NCI-H146 (cell line): Measurements from ENCODE around the gene UQCC5.

ENCODE experiments used
- DNase-seq: peaks from one replicate; lab custom pipeline; 2025; lab: John Stamatoyannopoulos, UW

Gene UQCC5

GRCh38 chr3:52504977-52505376, 31.4 kb upstream of the UQCC5 start:
- no peak for DNase-seq

GRCh38 chr3:52506266-52506966, 30.0 kb upstream of the UQCC5 start:
- no peak for DNase-seq

DNA sequence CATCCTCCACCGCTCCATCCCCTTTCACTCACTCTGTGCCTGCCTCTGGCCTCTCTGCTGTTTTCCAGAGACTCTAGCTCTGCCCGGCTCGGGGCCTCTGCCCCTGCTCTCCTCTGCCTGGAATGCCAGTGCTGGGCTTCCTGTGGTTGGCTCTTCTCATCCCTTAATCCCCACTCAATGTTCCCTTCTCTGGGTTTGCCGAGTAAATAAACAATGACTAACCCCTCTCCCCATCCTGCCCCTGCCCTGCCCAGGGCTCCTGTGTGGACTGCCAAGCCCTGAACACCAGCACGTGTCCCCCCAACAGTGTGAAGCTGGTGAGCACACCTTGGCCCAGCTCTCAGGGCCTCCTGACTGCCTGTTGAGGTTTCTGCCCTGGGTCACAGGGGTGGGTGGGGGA, 29.0 kb upstream of the UQCC5 start:
- DNase-seq = no peak

GRCh38 chr3:52509753-52510328, 26.6 kb upstream of the UQCC5 start:
- no peak for DNase-seq

- no peak for DNase-seq
These were observed 24.9 kb upstream of the UQCC5 start for GRCh38 chr3:52511509-52511908.

- no peak for DNase-seq
These were observed 24.3 kb upstream of the UQCC5 start for GRCh38 chr3:52512105-52512504.

DNA sequence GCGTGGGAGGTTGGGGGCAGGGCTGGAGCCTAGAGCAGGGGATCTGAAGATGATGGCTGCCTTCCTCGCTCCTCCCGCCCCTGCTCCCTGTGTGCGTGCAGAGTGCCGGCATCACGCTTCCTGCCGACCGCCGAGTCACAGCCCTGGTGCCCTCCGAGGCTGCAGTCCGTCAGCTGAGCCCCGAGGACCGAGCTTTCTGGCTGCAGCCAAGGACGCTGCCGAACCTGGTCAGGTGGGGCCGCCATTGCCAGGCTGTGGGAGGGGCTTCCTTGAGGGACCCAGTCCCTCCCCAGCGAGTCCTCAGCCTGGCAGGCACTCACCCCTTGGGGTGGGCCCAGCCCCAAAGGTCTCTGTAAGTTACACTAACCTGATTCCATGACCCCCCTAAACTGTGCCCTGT, 23.7 kb upstream of the UQCC5 start:
- no peak for DNase-seq

DNA sequence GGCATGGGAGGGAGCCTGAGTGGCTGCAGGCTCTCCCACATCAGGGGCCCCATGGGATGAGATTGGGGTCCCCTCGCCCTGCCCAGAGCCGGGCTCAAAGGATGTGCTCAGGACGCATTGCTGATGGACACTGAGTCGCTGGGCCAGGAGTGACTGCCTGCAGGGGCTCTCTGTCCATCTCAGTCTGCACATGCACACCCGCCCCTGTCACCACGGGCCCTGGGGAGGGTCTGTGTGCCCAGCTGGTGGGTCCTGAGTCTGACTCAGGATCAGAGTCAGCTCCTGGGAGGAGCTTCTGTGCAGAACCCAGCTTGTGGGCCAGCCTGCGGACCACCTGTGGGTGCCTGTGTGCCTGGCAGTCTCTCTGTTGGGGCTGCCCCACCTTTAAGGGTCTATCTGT, 23.1 kb upstream of the UQCC5 start:
- DNase-seq = no peak

- no peak for DNase-seq
These were observed 21.8 kb upstream of the UQCC5 start for GRCh38 chr3:52514576-52514975.

GRCh38 chr3:52515192-52515591, 21.2 kb upstream of the UQCC5 start:
- DNase-seq = no peak

- no peak for DNase-seq
These were observed 19.8 kb upstream of the UQCC5 start for GRCh38 chr3:52516509-52517195.

DNA sequence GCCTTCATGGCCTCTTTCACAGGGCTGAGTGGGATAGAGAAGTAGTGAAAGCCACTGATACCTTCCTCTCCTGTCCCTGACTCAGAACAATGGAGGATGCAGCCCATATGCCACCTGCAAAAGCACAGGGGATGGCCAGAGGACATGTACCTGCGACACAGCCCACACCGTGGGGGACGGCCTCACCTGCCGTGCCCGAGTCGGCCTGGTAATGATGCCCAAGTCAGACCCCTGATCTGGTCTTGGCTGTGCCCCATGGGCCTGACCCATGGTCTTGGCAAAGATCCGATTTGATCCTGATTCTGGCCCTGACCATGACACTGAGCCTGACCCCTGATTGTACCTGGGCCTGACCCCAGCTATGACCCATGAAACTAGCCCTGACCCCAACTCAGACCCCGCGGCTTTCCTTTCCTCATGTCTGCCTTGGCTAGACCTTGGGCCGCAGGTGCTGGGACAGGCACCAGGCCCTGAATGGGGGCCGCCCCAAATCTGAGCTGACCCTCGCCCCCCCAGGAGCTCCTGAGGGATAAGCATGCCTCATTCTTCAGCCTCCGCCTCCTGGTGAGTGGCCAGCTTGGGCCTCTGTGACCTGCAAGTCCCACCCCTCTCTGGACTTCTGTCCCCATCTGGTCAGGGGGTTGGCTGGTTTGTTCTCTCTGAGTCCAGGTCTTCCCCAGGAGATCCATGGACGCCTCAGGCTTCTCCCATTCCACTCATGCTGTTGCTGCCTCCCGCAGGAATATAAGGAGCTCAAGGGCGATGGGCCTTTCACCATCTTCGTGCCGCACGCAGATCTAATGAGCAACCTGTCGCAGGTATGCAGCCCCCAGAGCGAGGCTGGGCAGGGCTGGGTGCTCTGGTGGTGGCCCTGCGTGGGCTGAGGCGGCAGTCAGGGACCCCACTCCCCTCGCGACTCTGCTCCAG, 18.3 kb upstream of the UQCC5 start:
- DNase-seq = no peak

GRCh38 chr3:52518723-52519444, 17.5 kb upstream of the UQCC5 start:
- no peak for DNase-seq

DNA sequence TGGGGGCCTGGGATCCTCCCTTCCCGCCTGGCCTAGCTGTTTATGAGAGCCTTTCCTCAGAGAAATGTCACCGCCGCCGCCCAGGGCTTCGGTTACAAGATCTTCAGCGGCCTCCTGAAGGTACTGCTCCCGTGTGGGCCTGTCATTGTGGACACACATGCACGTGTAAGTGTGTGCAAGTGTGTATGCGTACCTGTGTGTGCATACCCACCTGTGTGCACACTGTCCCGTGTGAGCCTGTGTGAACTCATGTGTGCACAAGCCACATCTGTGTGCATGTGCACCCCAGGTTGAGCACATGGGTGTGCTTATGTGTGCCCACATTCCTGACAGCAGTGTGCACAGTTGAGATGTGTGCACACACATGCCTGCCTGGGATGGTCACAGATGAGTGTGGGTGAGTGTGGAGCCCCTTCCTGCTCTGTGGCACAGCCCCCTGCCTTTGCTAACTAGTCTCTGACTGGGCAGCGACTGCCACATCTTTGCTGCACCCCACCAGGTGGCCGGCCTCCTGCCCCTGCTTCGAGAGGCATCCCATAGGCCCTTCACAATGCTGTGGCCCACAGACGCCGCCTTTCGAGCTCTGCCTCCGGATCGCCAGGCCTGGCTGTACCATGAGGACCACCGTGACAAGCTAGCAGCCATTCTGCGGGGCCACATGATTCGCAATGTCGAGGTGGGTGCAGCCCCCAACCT, 16.8 kb upstream of the UQCC5 start:
- no peak for DNase-seq

DNA sequence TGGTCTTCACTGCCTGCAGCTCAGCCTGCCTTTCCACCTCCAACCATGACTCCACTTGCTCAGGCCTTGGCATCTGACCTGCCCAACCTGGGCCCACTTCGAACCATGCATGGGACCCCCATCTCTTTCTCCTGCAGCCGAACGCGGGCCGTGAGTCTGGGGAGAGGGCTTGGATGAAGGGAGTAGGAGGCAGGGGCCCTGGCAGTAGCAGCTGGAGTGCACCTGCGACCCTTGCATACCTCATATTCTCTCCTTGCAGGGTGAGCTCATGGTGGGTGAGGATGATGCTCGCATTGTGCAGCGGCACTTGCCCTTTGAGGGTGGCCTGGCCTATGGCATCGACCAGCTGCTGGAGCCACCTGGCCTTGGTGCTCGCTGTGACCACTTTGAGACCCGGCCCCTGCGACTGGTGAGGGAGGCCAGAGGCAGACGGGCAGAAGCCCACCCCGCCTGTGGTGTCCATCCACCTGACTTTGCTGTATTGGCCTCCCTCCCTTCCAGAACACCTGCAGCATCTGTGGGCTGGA, 16.2 kb upstream of the UQCC5 start:
- no peak for DNase-seq

- DNase-seq = no peak
These were observed 15.5 kb upstream of the UQCC5 start for GRCh38 chr3:52520716-52521487.

DNA sequence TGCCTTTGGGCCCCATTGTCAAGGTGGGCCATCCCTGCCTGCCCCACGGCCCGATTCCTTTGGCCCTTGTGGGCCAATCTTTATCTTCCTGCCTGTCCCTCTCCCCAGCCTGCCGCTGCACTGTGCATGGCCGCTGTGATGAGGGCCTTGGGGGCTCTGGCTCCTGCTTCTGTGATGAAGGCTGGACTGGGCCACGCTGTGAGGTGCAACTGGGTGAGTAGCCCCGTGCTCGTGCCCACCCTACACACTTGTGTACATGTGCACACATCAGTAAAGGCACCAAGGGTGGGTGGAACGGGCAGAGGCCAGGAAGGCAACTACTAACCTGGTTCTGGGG, 14.9 kb upstream of the UQCC5 start:
- no peak for DNase-seq

DNA sequence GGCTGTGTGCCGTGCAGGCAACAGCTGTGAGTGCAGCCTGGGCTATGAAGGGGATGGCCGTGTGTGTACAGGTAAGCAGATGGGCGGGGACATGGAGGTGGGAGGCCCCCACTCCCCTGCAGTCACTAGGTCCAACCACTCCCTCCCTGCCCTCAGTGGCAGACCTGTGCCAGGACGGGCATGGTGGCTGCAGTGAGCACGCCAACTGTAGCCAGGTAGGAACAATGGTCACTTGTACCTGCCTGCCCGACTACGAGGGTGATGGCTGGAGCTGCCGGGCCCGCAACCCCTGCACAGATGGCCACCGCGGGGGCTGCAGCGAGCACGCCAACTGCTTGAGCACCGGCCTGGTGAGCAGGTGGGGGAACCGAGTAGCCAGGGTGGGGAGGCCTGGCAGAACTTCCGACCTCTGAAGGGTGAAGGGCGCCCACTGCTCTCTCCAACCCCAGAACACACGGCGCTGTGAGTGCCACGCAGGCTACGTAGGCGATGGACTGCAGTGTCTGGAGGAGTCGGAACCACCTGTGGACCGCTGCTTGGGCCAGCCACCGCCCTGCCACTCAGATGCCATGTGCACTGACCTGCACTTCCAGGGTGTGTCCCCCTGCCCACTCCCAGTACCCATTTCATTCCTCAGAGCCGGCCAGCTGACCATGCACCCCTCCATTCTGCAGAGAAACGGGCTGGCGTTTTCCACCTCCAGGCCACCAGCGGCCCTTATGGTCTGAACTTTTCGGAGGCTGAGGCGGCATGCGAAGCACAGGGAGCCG, 14.3 kb upstream of the UQCC5 start:
- DNase-seq = no peak

DNA sequence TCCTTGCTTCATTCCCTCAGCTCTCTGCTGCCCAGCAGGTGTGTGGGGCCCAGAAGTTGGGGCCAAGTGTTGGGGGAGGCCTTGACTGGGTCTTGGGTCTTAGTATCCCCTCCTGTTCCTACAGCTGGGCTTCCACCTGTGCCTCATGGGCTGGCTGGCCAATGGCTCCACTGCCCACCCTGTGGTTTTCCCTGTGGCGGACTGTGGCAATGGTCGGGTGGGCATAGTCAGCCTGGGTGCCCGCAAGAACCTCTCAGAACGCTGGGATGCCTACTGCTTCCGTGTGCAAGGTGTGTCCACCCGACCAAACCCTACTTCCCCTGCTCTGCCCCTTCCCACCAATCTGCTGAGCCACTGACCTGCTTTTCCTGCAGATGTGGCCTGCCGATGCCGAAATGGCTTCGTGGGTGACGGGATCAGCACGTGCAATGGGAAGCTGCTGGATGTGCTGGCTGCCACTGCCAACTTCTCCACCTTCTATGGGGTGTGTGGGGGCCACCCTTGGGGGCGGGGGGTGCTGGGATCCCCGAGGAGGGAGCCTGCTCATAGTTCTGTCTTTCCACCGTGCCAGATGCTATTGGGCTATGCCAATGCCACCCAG, 13.7 kb upstream of the UQCC5 start:
- no peak for DNase-seq
